ENCODE measurements around the gene PDK2.

DNA sequence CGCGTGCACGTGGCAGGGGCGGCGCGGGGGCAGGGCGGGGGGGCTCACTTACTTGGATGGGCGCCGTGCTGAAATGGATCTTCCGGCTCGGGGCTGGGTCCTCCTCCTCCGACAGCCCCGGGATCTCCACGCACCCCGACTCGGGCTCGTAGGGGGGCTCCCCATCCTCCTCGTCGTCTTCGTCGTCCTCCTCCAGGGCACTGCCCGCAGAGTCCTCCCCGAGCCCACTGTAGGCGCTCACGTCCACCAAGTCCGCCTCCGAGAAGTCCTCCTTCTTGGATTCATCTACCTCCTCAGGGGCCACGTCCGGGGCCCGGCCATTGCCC is 53.9 kb downstream of the PDK2 start:
- TF ChIP-seq, protein P1, sequence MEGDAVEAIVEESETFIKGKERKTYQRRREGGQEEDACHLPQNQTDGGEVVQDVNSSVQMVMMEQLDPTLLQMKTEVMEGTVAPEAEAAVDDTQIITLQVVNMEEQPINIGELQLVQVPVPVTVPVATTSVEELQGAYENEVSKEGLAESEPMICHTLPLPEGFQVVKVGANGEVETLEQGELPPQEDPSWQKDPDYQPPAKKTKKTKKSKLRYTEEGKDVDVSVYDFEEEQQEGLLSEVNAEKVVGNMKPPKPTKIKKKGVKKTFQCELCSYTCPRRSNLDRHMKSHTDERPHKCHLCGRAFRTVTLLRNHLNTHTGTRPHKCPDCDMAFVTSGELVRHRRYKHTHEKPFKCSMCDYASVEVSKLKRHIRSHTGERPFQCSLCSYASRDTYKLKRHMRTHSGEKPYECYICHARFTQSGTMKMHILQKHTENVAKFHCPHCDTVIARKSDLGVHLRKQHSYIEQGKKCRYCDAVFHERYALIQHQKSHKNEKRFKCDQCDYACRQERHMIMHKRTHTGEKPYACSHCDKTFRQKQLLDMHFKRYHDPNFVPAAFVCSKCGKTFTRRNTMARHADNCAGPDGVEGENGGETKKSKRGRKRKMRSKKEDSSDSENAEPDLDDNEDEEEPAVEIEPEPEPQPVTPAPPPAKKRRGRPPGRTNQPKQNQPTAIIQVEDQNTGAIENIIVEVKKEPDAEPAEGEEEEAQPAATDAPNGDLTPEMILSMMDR (conservative IDR thresholded peaks at IDR 0.05; ENCODE audit: low read depth, low read length), result no peak
- no peak for TF ChIP-seq EZH2 (IDR thresholded peaks at IDR 0.05; ENCODE audit: low read length, unreplicated experiment)
